HCT116 (cell line): Measurements from ENCODE around the gene AP1B1. TPM values are rescaled to one million over a fixed set of nuclear protein-coding genes. Genes with fewer than 3 reads are reported as not detected.

Experiments used
- ATAC-seq: fragments of 200-7000 bp; cut with Tn5 transposase; 2 replicates; pipeline ENCODE4 v1.9.1; 2020; ENCODE audit warnings: mild to moderate bottlenecking, moderate library complexity
- BruUV-seq: library from RNA; stranded (reverse); fragments of 400-500 nt; replicated peaks from 2 replicates; lab custom pipeline; 2021; lab: Mats Ljungman, UMichigan
- CTCF ChIA-PET: fragments of 300-600 bp; sonication (Branson Sonifier 250); formaldehyde crosslinking; loops from one replicate; lab custom pipeline; 2021; ENCODE audit warnings: antibody characterized with exemption; lab: Charles Lee
- POLR2A ChIA-PET: fragments of 300-600, 350-600 bp; sonication (Branson Sonifier 250); formaldehyde crosslinking; loops from one replicate; lab custom pipeline; 2021; ENCODE audit warnings: antibody characterized with exemption; lab: Charles Lee
- RAD21 ChIA-PET, 2 experiments: fragments of 300-600 bp; sonication (Branson Sonifier 250); formaldehyde crosslinking; loops; one replicate each; lab custom pipeline; 2023; ENCODE audit warnings: low total read pairs in 2 of 2; ENCODE audit not compliant: uncharacterized antibody in 2 of 2, unreplicated experiment in 2 of 2, low non-redundant PET in 1 of 2; lab: Charles Lee
- DNase-seq: peaks from one replicate; pipeline ENCODE4 v3.0.0-alpha.2; 2010; ENCODE audit warnings: low read depth, low spot score
- H2AFZ ChIP-seq: fragments of 200-600 bp; shearing (Covaris generic), sonication (generic); 2 replicates; pipeline ENCODE4 v1.6.1; 2017; ENCODE audit warnings: low read depth, mixed run types, mixed read lengths, antibody characterized with exemption, low read length; ENCODE audit not compliant: poor library complexity, severe bottlenecking
- H3K27ac ChIP-seq: 2 replicates; pipeline ENCODE4 v1.5.1; 2012; ENCODE audit warnings: low read depth, low read length
- H3K27me3 ChIP-seq: fragments of 200-600 bp; sonication (generic); 2 replicates; pipeline ENCODE4 v1.6.1; 2016; ENCODE audit warnings: mixed run types, low read length, mixed read lengths; ENCODE audit not compliant: insufficient read depth
- H3K36me3 ChIP-seq, 2 experiments: fragments of 200-500 bp in 1 of 2; fragments of 200-600 bp in 1 of 2; sonication (Bioruptor generic) in 1 of 2; sonication (generic) in 1 of 2; 2 replicates each; pipeline versions ENCODE4 v1.5.1 to v1.6.1; 2014 to 2016; ENCODE audit warnings: low read length in 2 of 2, inconsistent platforms in 1 of 2, mixed read lengths in 1 of 2, mixed run types in 1 of 2; ENCODE audit not compliant: insufficient read depth in 2 of 2, control insufficient read depth in 1 of 2
- H3K4me1 ChIP-seq, 2 experiments: fragments of 200-600 bp in 1 of 2; sonication (generic) in 1 of 2; 2 replicates each; pipeline versions ENCODE4 v1.5.1 to v1.6.1; 2012 to 2017; ENCODE audit warnings: low read length in 2 of 2, inconsistent platforms in 1 of 2, mild to moderate bottlenecking in 1 of 2, mixed read lengths in 1 of 2, mixed run types in 1 of 2, moderate library complexity in 1 of 2; ENCODE audit not compliant: insufficient read depth in 2 of 2, control insufficient read depth in 1 of 2
- H3K4me2 ChIP-seq: fragments of 200-600 bp; sonication (generic); 2 replicates; pipeline ENCODE4 v1.6.1; 2017; ENCODE audit warnings: mixed run types, low read length, mixed read lengths
- H3K4me3 ChIP-seq, 2 experiments: fragments of 200-600 bp in 1 of 2; sonication (generic) in 1 of 2; replicated peaks in 1 of 2; 2 replicates each; pipeline ENCODE4 v1.5.1; 2011 to 2016; ENCODE audit warnings: low read length in 2 of 2, control low read depth in 1 of 2, low read depth in 1 of 2, mild to moderate bottlenecking in 1 of 2, mixed read lengths in 1 of 2, mixed run types in 1 of 2
- H3K79me2 ChIP-seq: fragments of 200-600 bp; sonication (generic); 2 replicates; pipeline ENCODE4 v1.6.1; 2017; ENCODE audit warnings: mild to moderate bottlenecking, mixed run types, low read length, moderate library complexity, mixed read lengths; ENCODE audit not compliant: insufficient read depth
- H3K9ac ChIP-seq: fragments of 200-600 bp; sonication (generic); 2 replicates; pipeline ENCODE4 v1.6.1; 2016; ENCODE audit warnings: low read length, mixed read lengths
- H3K9me2 ChIP-seq: fragments of 200-600 bp; sonication (generic), shearing (Covaris generic); 2 replicates; pipeline ENCODE4 v1.6.1; 2017; ENCODE audit warnings: mixed run types, mild to moderate bottlenecking, moderate library complexity; ENCODE audit not compliant: insufficient read depth
- H3K9me3 ChIP-seq, 2 experiments: fragments of 200-500 bp in 1 of 2; fragments of 200-600 bp in 1 of 2; sonication (Bioruptor generic) in 1 of 2; sonication (generic) in 1 of 2; 2 replicates each; pipeline ENCODE4 v1.6.1; 2014 to 2017; ENCODE audit warnings: low read length in 2 of 2, mixed read lengths in 2 of 2, inconsistent platforms in 1 of 2, low read depth in 1 of 2, mild to moderate bottlenecking in 1 of 2, mixed run types in 1 of 2, moderate library complexity in 1 of 2; ENCODE audit not compliant: control insufficient read depth in 1 of 2, insufficient read depth in 1 of 2
- H4K20me1 ChIP-seq: fragments of 200-600 bp; sonication (generic), shearing (Covaris generic); 2 replicates; pipeline ENCODE4 v1.6.1; 2017; ENCODE audit warnings: mixed run types, mild to moderate bottlenecking, moderate library complexity; ENCODE audit not compliant: insufficient read depth
- ATF3 ChIP-seq: IDR thresholded peaks from 2 replicates; pipeline ENCODE4 v1.6.1; 2012
- CEBPB ChIP-seq: IDR thresholded peaks from 2 replicates; pipeline ENCODE4 v1.6.1; 2012; ENCODE audit warnings: low read depth
- EGR1 ChIP-seq: IDR thresholded peaks from 2 replicates; pipeline ENCODE4 v1.6.1; 2012; ENCODE audit warnings: low read depth
- ELF1 ChIP-seq: IDR thresholded peaks from 2 replicates; pipeline ENCODE4 v1.6.1; 2012; ENCODE audit warnings: low read depth, borderline replicate concordance
- EZH2 ChIP-seq: fragments of 200-600 bp; sonication (generic); IDR thresholded peaks from 2 replicates; pipeline ENCODE4 v1.6.1; 2017; ENCODE audit warnings: antibody characterized with exemption, mixed run types
- MAX ChIP-seq: IDR thresholded peaks from 2 replicates; pipeline ENCODE4 v1.6.1; 2012
- POLR2A ChIP-seq: IDR thresholded peaks from 2 replicates; pipeline ENCODE4 v1.7.0; 2011; ENCODE audit warnings: borderline replicate concordance; ENCODE audit not compliant: insufficient read depth, insufficient read length; ENCODE audit errors: extremely low read depth
- POLR2AphosphoS5 ChIP-seq: IDR thresholded peaks from 2 replicates; pipeline ENCODE4 v1.6.1; 2011; ENCODE audit warnings: mild to moderate bottlenecking, low read depth, low read length, moderate library complexity
- REST ChIP-seq: IDR thresholded peaks from 2 replicates; pipeline ENCODE4 v1.6.1; 2012; ENCODE audit warnings: low read depth
- SP1 ChIP-seq: IDR thresholded peaks from 2 replicates; pipeline ENCODE4 v1.6.1; 2012; ENCODE audit warnings: low read depth
- SRF ChIP-seq: IDR thresholded peaks from 2 replicates; pipeline ENCODE4 v1.6.1; 2012; ENCODE audit warnings: low read depth
- TCF7L2 ChIP-seq: IDR thresholded peaks from 2 replicates; pipeline ENCODE4 v1.7.0; 2011; ENCODE audit warnings: borderline replicate concordance, inconsistent platforms; ENCODE audit not compliant: insufficient read depth, insufficient read length; ENCODE audit errors: extremely low read depth
- ZBTB33 ChIP-seq: IDR thresholded peaks from 2 replicates; pipeline ENCODE4 v1.6.1; 2011; ENCODE audit warnings: mild to moderate bottlenecking, low read length, moderate library complexity; ENCODE audit not compliant: insufficient replicate concordance; ENCODE audit errors: extremely low read depth
- ZFX ChIP-seq: fragments of 450-650 bp; IDR thresholded peaks from 2 replicates; pipeline ENCODE4 v1.6.1; 2017
- ZNF274 ChIP-seq: fragments of 200-500 bp; sonication (Bioruptor generic); IDR thresholded peaks from 2 replicates; pipeline ENCODE4 v1.6.1; 2014; ENCODE audit warnings: mild to moderate bottlenecking, low read depth, low read length, inconsistent platforms
- intact Hi-C: fragments of 100-400 bp; cut with micrococcal nuclease; formaldehyde crosslinking; loops from 2 replicates; pipeline ENCODE4 v1.10.0; 2022
- total RNA-seq: library from RNA; stranded (reverse); gene quantifications from one replicate; pipeline ENCODE4 v1.2.1, GENCODE V29; 2021; ENCODE audit not compliant: unreplicated experiment

Gene AP1B1
- total RNA-seq, 1 experiment from 2014 or later = 60.4 TPM

- TF ChIP-seq REST = no peak
- no peak for TF ChIP-seq SP1
- TF ChIP-seq CEBPB = no peak
- no peak for TF ChIP-seq ATF3
- TF ChIP-seq, all 23 proteins: peak for 0
Observed at GRCh38 chr22:29325356-29325755, 63.0 kb downstream of the AP1B1 start (continued).

- H3K27me3 ChIP-seq = no peaks in the 10 kb centered on the region
- no peak overlapping the region for H3K9ac ChIP-seq
- H3K27ac ChIP-seq = no peak overlapping the region
- H3K4me1 ChIP-seq = peaks cover 0 to 7% of the 10 kb centered on the region in 2 experiments; a peak in 2 of 4 replicates
- H3K36me3 ChIP-seq = 0 out of 4 replicates have a peak, but pooled peaks cover 0 to 5% of the 10 kb centered on the region in 2 experiments
- H3K4me2 ChIP-seq = no peak overlapping the region
- H2AFZ ChIP-seq = no peak overlapping the region
- no peaks in the 10 kb centered on the region for H3K79me2 ChIP-seq
- DNase-seq (no peak), ATAC-seq (no peak)
- intact Hi-C loops = no loop called here
- POLR2A ChIA-PET = no interaction called here
- CTCF ChIA-PET = no interaction called here
- H3K9me2 ChIP-seq = no peaks in the 10 kb centered on the region
- no peaks in the 10 kb centered on the region for H4K20me1 ChIP-seq
- no peaks in the 10 kb centered on the region for H3K9me3 ChIP-seq
- RAD21 ChIA-PET = interaction anchor here in 1 of 2 experiments (0.7 kb wide), 1 partner anchor 78 kb away, joined by 4 read pairs; no protein-coding TSS in a partner anchor
- no peak overlapping the region for H3K4me3 ChIP-seq
- BruUV-seq = no TSS peak
- TF ChIP-seq ZBTB33 (no peak), POLR2AphosphoS5 (no peak), MAX (no peak), ZFX (no peak), SRF (no peak), EGR1 (no peak), TCF7L2 (no peak), POLR2A (no peak), ATF3 (no peak), ZNF274 (no peak), EZH2 (no peak), ELF1 (no peak), SP1 (no peak), REST (no peak)
Observed at GRCh38 chr22:29323641-29324040, 64.7 kb downstream of the AP1B1 start.
